ENCODE data around the gene PRM1. TPM values are rescaled to one million over a fixed set of nuclear protein-coding genes. Genes with fewer than 3 reads are reported as not detected.

Gene PRM1
- total RNA-seq, 2 donors from 2014 or later = not detected

- Mint-ChIP-seq H3K9me3 (no peaks in the 10 kb centered on the region), H3K27ac (no peak overlapping the region), H3K36me3 (ENCODE audit: low read depth) (no peaks in the 10 kb centered on the region), H3K27me3 (ENCODE audit: insufficient read depth) (no peaks in the 10 kb centered on the region), H3K4me3 (no peak overlapping the region), H3K4me1 (peaks cover 22% of the 10 kb centered on the region)
- no peak overlapping the region for H3K9ac ChIP-seq (ENCODE audit: extremely low read depth, low read length, poor library complexity, severe bottlenecking)
- no peak for DNase-seq
- WGBS, 2 experiments (ENCODE audit: insufficient coverage in 1 of 2, insufficient read length in 1 of 2) = 87 to 93% methylated on average over 2 to 3 of the region's 3 CpGs
- no peaks in the 10 kb centered on the region for H3K36me3 ChIP-seq (ENCODE audit: control insufficient read depth, insufficient read depth, low read length)
- H3K27me3 ChIP-seq (ENCODE audit: control insufficient read depth, insufficient read depth, low read length, poor library complexity, severe bottlenecking) = no peaks in the 10 kb centered on the region
- no peaks in the 10 kb centered on the region for H3K9me3 ChIP-seq (ENCODE audit: control insufficient read depth, low read length)
- peaks cover 10% of the 10 kb centered on the region for H3K4me1 ChIP-seq (ENCODE audit: control insufficient read depth, insufficient read depth, low read length)
- no peak overlapping the region for H3K4me3 ChIP-seq (ENCODE audit: low read length)
- TF ChIP-seq CTCF (conservative IDR thresholded peaks at IDR 0.05) = no peak
- H3K27ac ChIP-seq (ENCODE audit: low read depth, low read length) = no peak overlapping the region
These were observed 15.2 kb upstream of the PRM1 start for GRCh38 chr16:11296351-11296705.

DNA sequence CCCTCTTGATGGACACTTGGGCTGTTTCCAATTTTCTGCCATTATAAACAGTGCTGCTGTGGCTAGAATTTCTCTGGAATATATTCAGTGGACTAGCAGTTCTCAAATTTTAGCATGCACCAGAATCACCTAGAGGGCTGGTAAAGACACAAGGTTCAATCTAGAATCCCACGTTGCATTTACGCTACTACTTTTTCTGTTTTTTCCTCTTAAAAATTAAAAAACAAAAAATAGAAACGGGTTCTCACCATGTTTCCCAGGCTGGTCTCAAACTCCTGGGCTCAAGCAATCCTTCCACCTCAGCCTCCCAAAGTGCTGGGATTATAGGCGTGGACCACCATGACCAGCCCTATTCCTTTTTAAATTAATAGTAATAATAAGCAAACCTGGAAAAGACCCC, 14.5 kb upstream of the PRM1 start:
- 76 to 91% methylated on average over 3 to 4 of the region's 4 CpGs for WGBS, 2 experiments (ENCODE audit: insufficient coverage in 1 of 2, insufficient read length in 1 of 2)
- no peak for TF ChIP-seq CTCF (conservative IDR thresholded peaks at IDR 0.05)
- Histone ChIP-seq H3K27me3 (ENCODE audit: control insufficient read depth, insufficient read depth, low read length, poor library complexity, severe bottlenecking) (no peaks in the 10 kb centered on the region), H3K4me3 (ENCODE audit: low read length) (no peak overlapping the region), H3K4me1 (ENCODE audit: control insufficient read depth, insufficient read depth, low read length) (peaks cover 10% of the 10 kb centered on the region), H3K9me3 (ENCODE audit: control insufficient read depth, low read length) (no peaks in the 10 kb centered on the region), H3K27ac (ENCODE audit: low read depth, low read length) (no peak overlapping the region), H3K36me3 (ENCODE audit: control insufficient read depth, insufficient read depth, low read length) (no peaks in the 10 kb centered on the region), H3K9ac (ENCODE audit: extremely low read depth, low read length, poor library complexity, severe bottlenecking) (no peak overlapping the region)
- no peak overlapping the region for H3K4me3 Mint-ChIP-seq
- H3K4me1 Mint-ChIP-seq = peaks cover 22% of the 10 kb centered on the region
- DNase-seq = no peak
- no peaks in the 10 kb centered on the region for H3K36me3 Mint-ChIP-seq (ENCODE audit: low read depth)
- H3K9me3 Mint-ChIP-seq = no peaks in the 10 kb centered on the region
- H3K27ac Mint-ChIP-seq = no peak overlapping the region
- no peaks in the 10 kb centered on the region for H3K27me3 Mint-ChIP-seq (ENCODE audit: insufficient read depth)

GRCh38 chr16:11292076-11292748, 11.1 kb upstream of the PRM1 start:
- TF ChIP-seq CTCF (conservative IDR thresholded peaks at IDR 0.05) = no peak
- Mint-ChIP-seq H3K27me3 (ENCODE audit: insufficient read depth) (no peaks in the 10 kb centered on the region), H3K27ac (no peak overlapping the region), H3K4me3 (no peak overlapping the region), H3K4me1 (peaks cover 10% of the 10 kb centered on the region), H3K36me3 (ENCODE audit: low read depth) (no peaks in the 10 kb centered on the region), H3K9me3 (no peaks in the 10 kb centered on the region)
- peaks cover 3% of the 10 kb centered on the region for H3K4me1 ChIP-seq (ENCODE audit: control insufficient read depth, insufficient read depth, low read length)
- 92 to 98% methylated on average over 5 to 7 of the region's 7 CpGs for WGBS, 2 experiments (ENCODE audit: insufficient coverage in 1 of 2, insufficient read length in 1 of 2)
- no peak for DNase-seq
- no peak overlapping the region for H3K4me3 ChIP-seq (ENCODE audit: low read length)
- H3K9ac ChIP-seq (ENCODE audit: extremely low read depth, low read length, poor library complexity, severe bottlenecking) = no peak overlapping the region
- H3K27ac ChIP-seq (ENCODE audit: low read depth, low read length) = no peak overlapping the region
- no peaks in the 10 kb centered on the region for H3K9me3 ChIP-seq (ENCODE audit: control insufficient read depth, low read length)
- H3K36me3 ChIP-seq (ENCODE audit: control insufficient read depth, insufficient read depth, low read length) = no peaks in the 10 kb centered on the region
- H3K27me3 ChIP-seq (ENCODE audit: control insufficient read depth, insufficient read depth, low read length, poor library complexity, severe bottlenecking) = no peaks in the 10 kb centered on the region
